ENCODE data around the gene GCLM. TPM values are rescaled to one million over a fixed set of nuclear protein-coding genes. Genes with fewer than 3 reads are reported as not detected.

Gene GCLM
- total and polyA plus RNA-seq, 8 donors, result 3.8 to 20.9 (median 9.0) TPM

DNA sequence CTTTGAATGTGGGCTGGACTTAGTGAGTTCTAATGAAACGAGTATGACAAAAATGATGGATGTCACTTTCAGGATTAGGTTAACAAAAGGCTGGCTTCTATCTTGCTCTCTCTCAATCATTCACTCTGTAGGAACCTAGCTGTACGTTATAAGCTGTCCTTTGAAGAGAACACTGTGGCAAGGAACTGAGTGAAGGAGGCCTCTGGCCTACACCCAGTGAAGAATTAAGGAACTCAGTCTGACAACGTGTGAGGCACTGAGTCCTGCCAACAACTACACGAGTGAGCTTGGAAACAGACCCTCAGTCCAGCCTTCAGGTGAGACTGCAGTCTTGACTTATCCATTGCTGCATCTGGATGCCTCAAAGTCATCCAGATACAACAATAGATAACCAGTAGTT, 27.0 kb downstream of the GCLM start:
- intact Hi-C loops (cut with DNase I; ENCODE audit: low total_unique reads), result no loop called here
- H3K4me1 ChIP-seq, result peaks cover 11 to 14% (median 12%) of the 10 kb centered on the region in 4 donors

GRCh38 chr1:93880731-93881130, 28.5 kb downstream of the GCLM start:
- DNase-seq, result no peak
- peaks cover 7 to 32% (median 22%) of the 10 kb centered on the region in 4 donors for H3K36me3 ChIP-seq
- H3K27me3 ChIP-seq, result no peaks in the 10 kb centered on the region
- H3K4me3 ChIP-seq, result no peak overlapping the region
- intact Hi-C loops (cut with DNase I; ENCODE audit: low total_unique reads), result no loop called here
- peaks cover 21 to 27% (median 25%) of the 10 kb centered on the region in 4 donors for H3K4me1 ChIP-seq
- WGBS, 5 donors, result 86 to 98% (median 92%) methylated on average over 2 of the region's 2 CpGs
- H3K27ac ChIP-seq, result no peak overlapping the region
- no peaks in the 10 kb centered on the region for H3K9me3 ChIP-seq
- no peak for TF ChIP-seq EP300 (IDR thresholded peaks at IDR 0.05)
- no peak for TF ChIP-seq POLR2AphosphoS5 (IDR thresholded peaks at IDR 0.05)
- no peak for TF ChIP-seq CTCF (IDR thresholded peaks at IDR 0.05)
- no peak for TF ChIP-seq POLR2A (IDR thresholded peaks at IDR 0.05)

More for the DNA sequence above, 27.0 kb downstream of the GCLM start:
- TF ChIP-seq POLR2A (IDR thresholded peaks at IDR 0.05) (no peak), EP300 (IDR thresholded peaks at IDR 0.05) (no peak), CTCF (IDR thresholded peaks at IDR 0.05) (no peak), POLR2AphosphoS5 (IDR thresholded peaks at IDR 0.05) (no peak)
- Histone ChIP-seq H3K4me3 (no peak overlapping the region), H3K27me3 (no peaks in the 10 kb centered on the region), H3K36me3 (peaks cover 5 to 22% (median 10%) of the 10 kb centered on the region in 4 donors), H3K9me3 (no peaks in the 10 kb centered on the region), H3K27ac (no peak overlapping the region)
- WGBS, 5 donors, result 72 to 82% (median 80%) methylated on average over 4 of the region's 4 CpGs
- DNase-seq, result no peak

DNA sequence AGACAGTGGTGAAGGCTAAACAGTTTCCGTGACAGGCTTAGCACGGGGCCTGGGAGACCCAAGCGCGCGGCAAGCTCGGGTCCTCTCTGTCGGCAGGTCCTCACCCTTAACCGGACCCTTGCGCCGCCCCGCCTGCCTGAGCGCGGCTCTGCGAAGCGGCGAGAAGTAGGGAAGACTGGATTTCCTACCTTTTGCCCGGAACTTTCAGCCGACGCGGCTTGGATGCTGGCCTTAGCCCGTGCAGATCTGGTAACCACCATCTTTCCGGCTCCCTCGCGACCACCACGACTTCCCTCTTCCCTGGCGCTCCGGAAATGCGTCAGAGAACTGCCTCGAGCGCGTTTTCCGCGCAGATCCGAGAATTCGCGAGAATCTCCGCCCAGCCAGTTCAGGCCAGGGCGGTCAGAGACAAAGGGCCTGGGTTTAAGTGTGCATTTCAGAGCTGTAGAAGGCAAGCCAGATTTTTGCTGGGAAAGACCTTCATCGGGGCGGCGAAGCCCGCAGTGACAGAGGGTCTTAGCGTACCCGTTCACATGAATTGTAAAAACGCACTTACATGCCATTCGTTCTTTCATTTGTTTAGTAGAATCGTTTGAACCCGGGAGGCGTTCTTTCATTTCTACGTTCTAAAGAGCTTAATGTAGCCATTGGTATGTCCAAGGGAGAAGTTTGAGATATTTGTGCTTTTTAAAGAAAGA, 30.2 kb downstream of the GCLM start, which contains the start of gene DNTTIP2:
TSS of gene DNTTIP2 (minus strand) at position 318 of the 698 bp plus-strand sequence. CDS start at position 260, 58 bp downstream.
- Histone ChIP-seq H3K9me3 (no peaks in the 10 kb centered on the region), H3K27ac (peak within 1 kb of the TSS; percentile 77 to 96 (median 92)), H3K4me3 (peak within 1 kb of the TSS; percentile 71 to 92 (median 80)), H3K36me3 (peaks cover 22 to 45% (median 39%) of the 10 kb centered on the region in 4 donors), H3K27me3 (no peaks in the 10 kb centered on the region), H3K4me1 (peaks cover 21 to 27% (median 25%) of the 10 kb centered on the region in 4 donors)
- TF ChIP-seq EP300 (IDR thresholded peaks at IDR 0.05) (peak; percentile 49), CTCF (IDR thresholded peaks at IDR 0.05) (no peak), POLR2AphosphoS5 (IDR thresholded peaks at IDR 0.05) (peak; percentile 94 to 99 (median 95)), POLR2A (IDR thresholded peaks at IDR 0.05) (peak in 2 of 4 donors; percentile 66 to 77)
- intact Hi-C loops (cut with DNase I; ENCODE audit: low total_unique reads), result no loop called here
- WGBS, 5 donors, result 0 to 1% (median 1%) methylated on average over 39 to 50 of the region's 50 CpGs
- peak; percentile 90 to 98 for DNase-seq

- TF ChIP-seq POLR2A (IDR thresholded peaks at IDR 0.05), result no peak
- no peak for TF ChIP-seq EP300 (IDR thresholded peaks at IDR 0.05)
- TF ChIP-seq CTCF (IDR thresholded peaks at IDR 0.05), result no peak
- no peak for TF ChIP-seq POLR2AphosphoS5 (IDR thresholded peaks at IDR 0.05)
These were observed 30.7 kb downstream of the GCLM start for GRCh38 chr1:93878501-93878888.

More at GRCh38 chr1:93878501-93878888, 30.7 kb downstream of the GCLM start:
- H3K4me3 ChIP-seq, result peak overlapping the region; percentile 71 to 92 (median 80)
- peaks cover 21 to 27% (median 25%) of the 10 kb centered on the region in 4 donors for H3K4me1 ChIP-seq
- H3K36me3 ChIP-seq, result peaks cover 25 to 50% (median 44%) of the 10 kb centered on the region in 4 donors
- no peaks in the 10 kb centered on the region for H3K9me3 ChIP-seq
- WGBS, 5 donors, result 0 to 1% (median 1%) methylated on average over 20 of the region's 20 CpGs
- intact Hi-C loops (cut with DNase I; ENCODE audit: low total_unique reads), result no loop called here
- H3K27me3 ChIP-seq, result no peaks in the 10 kb centered on the region
- peak overlapping the region; percentile 77 to 96 (median 92) for H3K27ac ChIP-seq
- DNase-seq, result peak; percentile 67 to 75

Data from stomach (tissue), 9 donors.